PC-3 (cell line): ENCODE data around the gene HGS. TPM values are rescaled to one million over a fixed set of nuclear protein-coding genes. Genes with fewer than 3 reads are reported as not detected.

Source experiments
- ATAC-seq: fragments of 200-7000 bp; cut with Tn5 transposase; 2 replicates; pipeline ENCODE4 v1.9.1; 2020; ENCODE audit warnings: mild to moderate bottlenecking, moderate library complexity
- BruUV-seq: library from RNA; stranded (reverse); fragments of 400-500 nt; replicated peaks from 2 replicates; lab custom pipeline; 2021; lab: Mats Ljungman, UMichigan
- CTCF ChIA-PET: fragments of 300-600 bp; sonication (Branson Sonifier 250); formaldehyde crosslinking; loops from one replicate; lab custom pipeline; 2022; ENCODE audit warnings: antibody characterized with exemption; lab: Charles Lee
- POLR2A ChIA-PET: fragments of 300-600 bp; sonication (Branson Sonifier 250); formaldehyde crosslinking; loops from one replicate; lab custom pipeline; 2022; ENCODE audit warnings: antibody characterized with exemption; ENCODE audit not compliant: unreplicated experiment; lab: Charles Lee
- DNase-seq: peaks from one replicate; pipeline ENCODE4 v3.0.0-alpha.2; 2015
- H2AFZ ChIP-seq: fragments of 300-600 bp; sonication (generic); 2 replicates; pipeline ENCODE4 v1.6.0; 2016; ENCODE audit warnings: antibody characterized with exemption, low read length
- H3F3A ChIP-seq: fragments of 300-600 bp; sonication (generic); one replicate; pipeline ENCODE4 v1.6.0; 2017; ENCODE audit warnings: antibody characterized with exemption, low read length, control low read depth, mild to moderate bottlenecking; ENCODE audit not compliant: unreplicated experiment
- H3K27ac ChIP-seq: fragments of 300-600 bp; sonication (generic); 2 replicates; pipeline ENCODE4 v1.5.1; 2016; ENCODE audit warnings: mild to moderate bottlenecking, low read length
- H3K27me3 ChIP-seq: fragments of 300-600 bp; sonication (generic); 2 replicates; pipeline ENCODE4 v1.6.1; 2016; ENCODE audit warnings: low read length, mixed read lengths
- H3K36me3 ChIP-seq: fragments of 300-600 bp; sonication (generic); 2 replicates; pipeline ENCODE4 v1.6.1; 2016; ENCODE audit warnings: low read depth, mixed run types, low read length, mixed read lengths
- H3K4me1 ChIP-seq: fragments of 300-600 bp; sonication (generic); 2 replicates; pipeline ENCODE4 v1.5.1; 2016; ENCODE audit warnings: low read length; ENCODE audit not compliant: insufficient read depth
- H3K4me2 ChIP-seq: fragments of 300-600 bp; sonication (generic); 2 replicates; pipeline ENCODE4 v1.6.0; 2016; ENCODE audit warnings: low read length
- H3K4me3 ChIP-seq: fragments of 300-600 bp; sonication (generic); 2 replicates; pipeline ENCODE4 v1.5.1; 2016; ENCODE audit warnings: mild to moderate bottlenecking, low read length, mixed read lengths
- H3K79me2 ChIP-seq: fragments of 300-600 bp; sonication (generic); 2 replicates; pipeline ENCODE4 v1.6.1; 2017; ENCODE audit warnings: low read length, mixed read lengths
- H3K9ac ChIP-seq: fragments of 300-600 bp; sonication (generic); 2 replicates; pipeline ENCODE4 v1.6.0; 2016; ENCODE audit warnings: mild to moderate bottlenecking, low read length
- H3K9me2 ChIP-seq: fragments of 300-600 bp; sonication (generic); replicated peaks from 2 replicates; pipeline ENCODE4 v1.6.1; 2016; ENCODE audit warnings: mixed run types, low read length, mixed read lengths
- H3K9me3 ChIP-seq: fragments of 300-600 bp; sonication (generic); 2 replicates; pipeline ENCODE4 v1.6.1; 2016; ENCODE audit warnings: low read length, mixed read lengths
- H4K20me1 ChIP-seq: fragments of 300-600 bp; sonication (generic); 2 replicates; pipeline ENCODE4 v1.6.1; 2016; ENCODE audit warnings: low read length, mixed read lengths
- CTCF ChIP-seq: fragments of 300-600 bp; sonication (generic); conservative IDR thresholded peaks from 2 replicates; pipeline ENCODE4 v1.5.1; 2017; ENCODE audit warnings: antibody characterized with exemption, low read depth, mild to moderate bottlenecking, low read length
- EZH2 ChIP-seq: fragments of 300-600 bp; sonication (generic); IDR thresholded peaks from one replicate; pipeline ENCODE4 v1.6.1; 2017; ENCODE audit warnings: antibody characterized with exemption, mild to moderate bottlenecking, low read length; ENCODE audit not compliant: unreplicated experiment
- EZH2phosphoT487 ChIP-seq: fragments of 300-600 bp; sonication (generic); IDR thresholded peaks from 2 replicates; pipeline ENCODE4 v1.6.1; 2018; ENCODE audit warnings: mild to moderate bottlenecking, antibody characterized with exemption, low read length, borderline replicate concordance
- intact Hi-C: fragments of 100-400 bp; cut with micrococcal nuclease; formaldehyde crosslinking; loops from 2 replicates; pipeline ENCODE4 v1.9.0; 2023
- total RNA-seq: library from RNA; depleted of rRNA; stranded (reverse); fragments of >200 nt; gene quantifications from 2 replicates; pipeline ENCODE4 v1.2.3, GENCODE V29; 2014

The HGS gene
- total RNA-seq, 1 experiment from 2014 or later: 177 TPM

GRCh38 chr17:81652906-81653771 lies 30.7 kb upstream of the HGS start:
- no peak for DNase-seq
- H3K9me3 ChIP-seq: no peaks in the 10 kb centered on the region
- ChIA-PET POLR2A (no interaction called here), CTCF (no interaction called here)
- no peaks in the 10 kb centered on the region for H3F3A ChIP-seq
- H3K4me3 ChIP-seq: no peak overlapping the region
- no peaks in the 10 kb centered on the region for H3K27me3 ChIP-seq
- TF ChIP-seq CTCF: no peak
- no peak for TF ChIP-seq EZH2
- no peak for TF ChIP-seq EZH2phosphoT487
- no peaks in the 10 kb centered on the region for H3K79me2 ChIP-seq
- no peak overlapping the region for H2AFZ ChIP-seq
- intact Hi-C loops: no loop called here
- H3K4me2 ChIP-seq: no peak overlapping the region
- H4K20me1 ChIP-seq: no peaks in the 10 kb centered on the region
- no peak for ATAC-seq
- peaks cover 6% of the 10 kb centered on the region for H3K4me1 ChIP-seq
- H3K9me2 ChIP-seq: no peaks in the 10 kb centered on the region
- no peaks in the 10 kb centered on the region for H3K36me3 ChIP-seq
- BruUV-seq: no TSS peak
- H3K27ac ChIP-seq: no peak overlapping the region
- H3K9ac ChIP-seq: no peak overlapping the region

- Histone ChIP-seq H3K27me3 (no peaks in the 10 kb centered on the region), H3K4me2 (no peak overlapping the region), H3K27ac (no peak overlapping the region), H3K36me3 (no peaks in the 10 kb centered on the region), H2AFZ (no peak overlapping the region), H4K20me1 (no peaks in the 10 kb centered on the region), H3K9me3 (no peaks in the 10 kb centered on the region), H3F3A (no peaks in the 10 kb centered on the region), H3K9ac (no peak overlapping the region), H3K79me2 (no peaks in the 10 kb centered on the region), H3K4me3 (no peak overlapping the region), H3K4me1 (peaks cover 19% of the 10 kb centered on the region), H3K9me2 (no peaks in the 10 kb centered on the region)
- BruUV-seq: no TSS peak
- POLR2A ChIA-PET: no interaction called here
- no peak for DNase-seq
- CTCF ChIA-PET: no interaction called here
- ATAC-seq: no peak
- TF ChIP-seq EZH2phosphoT487: no peak
- TF ChIP-seq CTCF: no peak
- TF ChIP-seq EZH2: no peak
- intact Hi-C loops: no loop called here
Observed at GRCh38 chr17:81655378-81656117, 28.3 kb upstream of the HGS start.
